ENCODE measurements around the gene EPHB2. TPM values are rescaled to one million over a fixed set of nuclear protein-coding genes. Genes with fewer than 3 reads are reported as not detected.

The EPHB2 gene
- total RNA-seq, 1 experiment from 2014 or later, result 18.5 TPM

DNA sequence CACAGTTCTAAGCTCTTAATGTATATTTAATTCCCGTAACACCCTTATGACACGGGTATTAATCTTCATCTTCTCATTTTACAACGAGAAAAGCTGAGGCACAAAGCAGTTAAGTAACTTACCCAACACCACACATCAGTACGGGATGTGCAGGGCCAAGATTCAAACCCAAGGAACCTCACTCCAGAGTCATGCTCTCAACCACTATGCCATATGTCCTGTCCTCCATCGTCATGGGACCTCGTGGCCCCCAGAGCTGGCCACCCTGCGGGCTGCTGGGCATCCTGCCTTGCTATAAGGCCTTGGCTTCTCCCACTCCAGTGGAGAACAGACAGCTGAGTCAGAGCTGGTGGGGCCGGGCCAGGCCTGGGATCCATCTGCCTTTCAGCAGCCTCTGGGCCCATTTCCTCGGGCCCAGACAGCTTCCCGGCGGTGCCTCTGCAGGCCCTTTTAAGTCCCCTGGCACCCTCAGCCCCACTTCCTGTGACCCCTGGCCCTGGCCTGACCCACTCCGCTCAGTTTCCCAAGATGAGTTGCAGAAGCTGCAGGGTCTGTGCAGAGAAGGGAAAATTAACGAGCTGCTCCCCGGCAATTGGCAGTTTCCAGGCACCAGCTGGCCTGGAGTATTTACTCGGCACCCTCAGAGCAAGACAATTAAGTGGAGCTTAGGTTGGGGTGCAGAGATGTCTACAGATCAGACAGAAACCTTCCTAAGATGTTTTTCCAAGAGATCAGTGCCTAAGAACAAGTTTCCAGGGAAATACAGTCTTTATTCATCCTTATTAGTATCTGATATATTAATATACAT, 98.2 kb downstream of the EPHB2 start:
- Mint-ChIP-seq H3K27me3 (ENCODE audit: low read depth) (no peaks in the 10 kb centered on the region), H3K4me3 (no peak overlapping the region), H3K36me3 (no peaks in the 10 kb centered on the region), H3K27ac (no peak overlapping the region), H3K4me1 (peaks cover 25% of the 10 kb centered on the region), H3K9me3 (no peaks in the 10 kb centered on the region)
- no peak for ATAC-seq
- TF ChIP-seq ZNF423 (CRISPR knock-in tag; IDR thresholded peaks at IDR 0.05) (no peak), ZNF138 (CRISPR knock-in tag; conservative IDR thresholded peaks at IDR 0.05) (no peak), CREB1 (CRISPR knock-in tag; IDR thresholded peaks at IDR 0.05) (no peak), ELF4 (CRISPR knock-in tag; IDR thresholded peaks at IDR 0.05; ENCODE audit: low read depth) (no peak), CBFB (CRISPR knock-in tag; IDR thresholded peaks at IDR 0.05; ENCODE audit: low read depth) (no peak), NFATC4 (CRISPR knock-in tag; IDR thresholded peaks at IDR 0.05) (no peak), NFE2L1 (CRISPR knock-in tag; IDR thresholded peaks at IDR 0.05) (no peak), ZNF232 (CRISPR knock-in tag; IDR thresholded peaks at IDR 0.05) (no peak), RORB (CRISPR knock-in tag; IDR thresholded peaks at IDR 0.05) (no peak), SMAD3 (CRISPR knock-in tag; IDR thresholded peaks at IDR 0.05; ENCODE audit: borderline replicate concordance) (no peak), JAZF1 (CRISPR knock-in tag; IDR thresholded peaks at IDR 0.05) (no peak)
- TF ChIP-seq, protein P1, sequence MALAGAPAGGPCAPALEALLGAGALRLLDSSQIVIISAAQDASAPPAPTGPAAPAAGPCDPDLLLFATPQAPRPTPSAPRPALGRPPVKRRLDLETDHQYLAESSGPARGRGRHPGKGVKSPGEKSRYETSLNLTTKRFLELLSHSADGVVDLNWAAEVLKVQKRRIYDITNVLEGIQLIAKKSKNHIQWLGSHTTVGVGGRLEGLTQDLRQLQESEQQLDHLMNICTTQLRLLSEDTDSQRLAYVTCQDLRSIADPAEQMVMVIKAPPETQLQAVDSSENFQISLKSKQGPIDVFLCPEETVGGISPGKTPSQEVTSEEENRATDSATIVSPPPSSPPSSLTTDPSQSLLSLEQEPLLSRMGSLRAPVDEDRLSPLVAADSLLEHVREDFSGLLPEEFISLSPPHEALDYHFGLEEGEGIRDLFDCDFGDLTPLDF (CRISPR knock-in tag; IDR thresholded peaks at IDR 0.05), result no peak
- TF ChIP-seq, protein P2, sequence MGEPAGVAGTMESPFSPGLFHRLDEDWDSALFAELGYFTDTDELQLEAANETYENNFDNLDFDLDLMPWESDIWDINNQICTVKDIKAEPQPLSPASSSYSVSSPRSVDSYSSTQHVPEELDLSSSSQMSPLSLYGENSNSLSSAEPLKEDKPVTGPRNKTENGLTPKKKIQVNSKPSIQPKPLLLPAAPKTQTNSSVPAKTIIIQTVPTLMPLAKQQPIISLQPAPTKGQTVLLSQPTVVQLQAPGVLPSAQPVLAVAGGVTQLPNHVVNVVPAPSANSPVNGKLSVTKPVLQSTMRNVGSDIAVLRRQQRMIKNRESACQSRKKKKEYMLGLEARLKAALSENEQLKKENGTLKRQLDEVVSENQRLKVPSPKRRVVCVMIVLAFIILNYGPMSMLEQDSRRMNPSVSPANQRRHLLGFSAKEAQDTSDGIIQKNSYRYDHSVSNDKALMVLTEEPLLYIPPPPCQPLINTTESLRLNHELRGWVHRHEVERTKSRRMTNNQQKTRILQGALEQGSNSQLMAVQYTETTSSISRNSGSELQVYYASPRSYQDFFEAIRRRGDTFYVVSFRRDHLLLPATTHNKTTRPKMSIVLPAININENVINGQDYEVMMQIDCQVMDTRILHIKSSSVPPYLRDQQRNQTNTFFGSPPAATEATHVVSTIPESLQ (CRISPR knock-in tag; IDR thresholded peaks at IDR 0.05), result no peak
- TF ChIP-seq, protein P3, sequence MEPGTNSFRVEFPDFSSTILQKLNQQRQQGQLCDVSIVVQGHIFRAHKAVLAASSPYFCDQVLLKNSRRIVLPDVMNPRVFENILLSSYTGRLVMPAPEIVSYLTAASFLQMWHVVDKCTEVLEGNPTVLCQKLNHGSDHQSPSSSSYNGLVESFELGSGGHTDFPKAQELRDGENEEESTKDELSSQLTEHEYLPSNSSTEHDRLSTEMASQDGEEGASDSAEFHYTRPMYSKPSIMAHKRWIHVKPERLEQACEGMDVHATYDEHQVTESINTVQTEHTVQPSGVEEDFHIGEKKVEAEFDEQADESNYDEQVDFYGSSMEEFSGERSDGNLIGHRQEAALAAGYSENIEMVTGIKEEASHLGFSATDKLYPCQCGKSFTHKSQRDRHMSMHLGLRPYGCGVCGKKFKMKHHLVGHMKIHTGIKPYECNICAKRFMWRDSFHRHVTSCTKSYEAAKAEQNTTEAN (CRISPR knock-in tag; IDR thresholded peaks at IDR 0.05), result no peak
- POLR2A ChIA-PET, result no interaction called here
- CTCF ChIA-PET, result interaction anchor here (1.0 to 1.6 kb wide), 3 partner anchors 9 to 54 kb away, joined by 3 to 4 read pairs (median 3); no protein-coding TSS in a partner anchor
- DNase-seq (ENCODE audit: low spot score), result no peak

DNA sequence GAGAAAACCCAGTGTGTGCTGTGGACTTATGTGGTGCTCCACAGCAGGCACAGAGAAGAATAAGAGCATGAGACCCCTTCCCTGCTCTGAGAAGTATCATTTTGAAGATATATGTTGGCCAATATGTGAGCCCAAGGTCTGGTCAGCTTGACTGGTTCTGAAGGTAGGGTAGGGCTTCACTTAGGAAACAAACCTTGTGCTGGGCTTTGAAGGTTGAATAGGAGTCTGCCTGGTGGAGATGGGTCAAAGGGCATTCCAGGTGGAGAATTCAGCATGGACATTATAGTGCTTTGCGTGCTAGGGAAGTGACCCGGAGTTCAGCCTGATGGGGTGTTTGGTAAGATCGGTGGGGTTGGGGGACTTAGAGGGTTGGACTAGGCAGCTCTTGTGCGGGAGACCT, 99.1 kb downstream of the EPHB2 start:
- H3K36me3 Mint-ChIP-seq, result no peaks in the 10 kb centered on the region
- DNase-seq (ENCODE audit: low spot score) (no peak), ATAC-seq (no peak)
- no peak overlapping the region for H3K4me3 Mint-ChIP-seq
- H3K27ac Mint-ChIP-seq, result no peak overlapping the region
- ChIA-PET POLR2A (no interaction called here), CTCF (no interaction called here)
- H3K4me1 Mint-ChIP-seq, result peaks cover 16% of the 10 kb centered on the region
- no peaks in the 10 kb centered on the region for H3K27me3 Mint-ChIP-seq (ENCODE audit: low read depth)
- H3K9me3 Mint-ChIP-seq, result no peaks in the 10 kb centered on the region
- TF ChIP-seq CBFB (CRISPR knock-in tag; IDR thresholded peaks at IDR 0.05; ENCODE audit: low read depth) (no peak), TEAD4 (CRISPR knock-in tag; IDR thresholded peaks at IDR 0.05) (no peak), ZNF138 (CRISPR knock-in tag; conservative IDR thresholded peaks at IDR 0.05) (no peak), OVOL2 (CRISPR knock-in tag; IDR thresholded peaks at IDR 0.05; ENCODE audit: borderline replicate concordance) (no peak), KAT7 (CRISPR knock-in tag; IDR thresholded peaks at IDR 0.05; ENCODE audit: borderline replicate concordance) (no peak), ZNF121 (CRISPR knock-in tag; IDR thresholded peaks at IDR 0.05) (no peak), CREM (CRISPR knock-in tag; IDR thresholded peaks at IDR 0.05) (no peak)
- TF ChIP-seq, protein P4, sequence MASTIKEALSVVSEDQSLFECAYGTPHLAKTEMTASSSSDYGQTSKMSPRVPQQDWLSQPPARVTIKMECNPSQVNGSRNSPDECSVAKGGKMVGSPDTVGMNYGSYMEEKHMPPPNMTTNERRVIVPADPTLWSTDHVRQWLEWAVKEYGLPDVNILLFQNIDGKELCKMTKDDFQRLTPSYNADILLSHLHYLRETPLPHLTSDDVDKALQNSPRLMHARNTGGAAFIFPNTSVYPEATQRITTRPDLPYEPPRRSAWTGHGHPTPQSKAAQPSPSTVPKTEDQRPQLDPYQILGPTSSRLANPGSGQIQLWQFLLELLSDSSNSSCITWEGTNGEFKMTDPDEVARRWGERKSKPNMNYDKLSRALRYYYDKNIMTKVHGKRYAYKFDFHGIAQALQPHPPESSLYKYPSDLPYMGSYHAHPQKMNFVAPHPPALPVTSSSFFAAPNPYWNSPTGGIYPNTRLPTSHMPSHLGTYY (CRISPR knock-in tag; IDR thresholded peaks at IDR 0.05), result no peak
- TF ChIP-seq, protein P5, sequence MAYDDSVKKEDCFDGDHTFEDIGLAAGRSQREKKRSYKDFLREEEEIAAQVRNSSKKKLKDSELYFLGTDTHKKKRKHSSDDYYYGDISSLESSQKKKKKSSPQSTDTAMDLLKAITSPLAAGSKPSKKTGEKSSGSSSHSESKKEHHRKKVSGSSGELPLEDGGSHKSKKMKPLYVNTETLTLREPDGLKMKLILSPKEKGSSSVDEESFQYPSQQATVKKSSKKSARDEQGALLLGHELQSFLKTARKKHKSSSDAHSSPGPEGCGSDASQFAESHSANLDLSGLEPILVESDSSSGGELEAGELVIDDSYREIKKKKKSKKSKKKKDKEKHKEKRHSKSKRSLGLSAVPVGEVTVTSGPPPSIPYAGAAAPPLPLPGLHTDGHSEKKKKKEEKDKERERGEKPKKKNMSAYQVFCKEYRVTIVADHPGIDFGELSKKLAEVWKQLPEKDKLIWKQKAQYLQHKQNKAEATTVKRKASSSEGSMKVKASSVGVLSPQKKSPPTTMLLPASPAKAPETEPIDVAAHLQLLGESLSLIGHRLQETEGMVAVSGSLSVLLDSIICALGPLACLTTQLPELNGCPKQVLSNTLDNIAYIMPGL (CRISPR knock-in tag; IDR thresholded peaks at IDR 0.05), result no peak
- TF ChIP-seq, protein P6, sequence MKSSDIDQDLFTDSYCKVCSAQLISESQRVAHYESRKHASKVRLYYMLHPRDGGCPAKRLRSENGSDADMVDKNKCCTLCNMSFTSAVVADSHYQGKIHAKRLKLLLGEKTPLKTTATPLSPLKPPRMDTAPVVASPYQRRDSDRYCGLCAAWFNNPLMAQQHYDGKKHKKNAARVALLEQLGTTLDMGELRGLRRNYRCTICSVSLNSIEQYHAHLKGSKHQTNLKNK (CRISPR knock-in tag; IDR thresholded peaks at IDR 0.05), result no peak
- TF ChIP-seq, protein P7, sequence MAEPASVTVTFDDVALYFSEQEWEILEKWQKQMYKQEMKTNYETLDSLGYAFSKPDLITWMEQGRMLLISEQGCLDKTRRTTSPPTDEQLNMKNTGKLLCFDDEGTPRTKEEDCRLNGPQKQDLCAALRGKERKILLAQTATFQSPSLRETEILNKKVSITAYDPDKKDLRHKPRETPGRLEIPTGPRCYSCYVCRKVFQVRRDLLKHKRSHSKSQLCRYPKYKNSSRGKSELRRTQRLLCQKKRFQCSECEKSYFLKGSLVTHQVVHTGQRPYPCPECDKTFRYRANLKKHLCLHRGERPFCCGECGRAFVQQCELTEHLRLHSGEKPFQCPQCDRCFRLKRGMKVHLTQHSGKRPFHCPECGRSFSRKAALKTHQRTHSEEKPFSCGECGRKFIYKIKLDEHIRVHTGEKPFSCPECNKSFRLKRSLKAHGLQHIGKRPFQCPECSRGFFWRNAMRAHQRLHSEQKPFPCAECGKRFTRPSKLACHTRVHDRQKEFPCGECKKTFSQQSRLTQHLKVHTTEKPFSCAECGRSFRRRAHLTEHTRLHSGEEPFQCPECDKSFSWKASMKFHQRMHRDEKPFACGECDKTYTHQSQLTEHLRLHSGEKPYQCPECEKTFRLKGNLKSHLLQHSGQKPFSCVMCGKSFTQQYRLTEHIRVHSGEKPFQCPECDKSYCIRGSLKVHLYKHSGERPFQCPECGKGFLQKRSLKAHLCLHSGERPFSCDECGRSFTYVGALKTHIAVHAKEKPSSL (CRISPR knock-in tag; conservative IDR thresholded peaks at IDR 0.05), result no peak
